Fibroblast of lung (primary cell): Measurements from ENCODE around the gene FAM25C.
"Not testable (repeated sequence)": the region's sequence is repeated elsewhere in the genome, so short reads cannot be mapped to it uniquely, and the experiment has no call there.

Experiments
- EZH2 ChIP-seq: IDR thresholded peaks from 2 replicates; pipeline ENCODE4 v1.5.1; 2012; ENCODE audit warnings: low read length, control low read depth, mild to moderate bottlenecking; ENCODE audit errors: missing control alignments
- TF ChIP-seq, protein P1 (sequence below), 2 donors: IDR thresholded peaks in 1 of 2; conservative IDR thresholded peaks in 1 of 2; 1 replicate in 1 of 2; 2 replicates in 1 of 2; pipeline ENCODE4 v1.5.1; 2011 to 2012; ENCODE audit warnings: low read length in 2 of 2, control low read depth in 1 of 2, inconsistent platforms in 1 of 2, low read depth in 1 of 2, mild to moderate bottlenecking in 1 of 2

DNA sequence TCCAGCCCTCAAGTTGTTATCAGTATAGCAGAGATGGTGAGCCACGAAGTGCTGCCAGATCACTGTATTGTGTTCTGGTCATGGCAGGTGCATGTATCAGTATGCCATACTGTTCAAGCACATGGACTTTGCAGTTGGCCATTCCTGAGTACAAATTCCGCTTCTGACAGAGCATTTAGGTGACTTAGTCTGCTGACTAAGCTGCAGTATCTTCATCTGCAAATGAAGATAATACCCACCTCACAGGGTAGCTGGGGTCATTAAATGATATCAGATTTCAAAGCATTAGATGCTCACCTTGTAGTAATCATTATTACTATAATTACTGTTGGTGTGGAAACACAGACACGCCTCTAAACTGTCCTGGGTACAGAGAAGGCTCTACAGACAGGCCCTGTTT is 24.2 kb downstream of the FAM25C start:
- TF ChIP-seq, protein P1, sequence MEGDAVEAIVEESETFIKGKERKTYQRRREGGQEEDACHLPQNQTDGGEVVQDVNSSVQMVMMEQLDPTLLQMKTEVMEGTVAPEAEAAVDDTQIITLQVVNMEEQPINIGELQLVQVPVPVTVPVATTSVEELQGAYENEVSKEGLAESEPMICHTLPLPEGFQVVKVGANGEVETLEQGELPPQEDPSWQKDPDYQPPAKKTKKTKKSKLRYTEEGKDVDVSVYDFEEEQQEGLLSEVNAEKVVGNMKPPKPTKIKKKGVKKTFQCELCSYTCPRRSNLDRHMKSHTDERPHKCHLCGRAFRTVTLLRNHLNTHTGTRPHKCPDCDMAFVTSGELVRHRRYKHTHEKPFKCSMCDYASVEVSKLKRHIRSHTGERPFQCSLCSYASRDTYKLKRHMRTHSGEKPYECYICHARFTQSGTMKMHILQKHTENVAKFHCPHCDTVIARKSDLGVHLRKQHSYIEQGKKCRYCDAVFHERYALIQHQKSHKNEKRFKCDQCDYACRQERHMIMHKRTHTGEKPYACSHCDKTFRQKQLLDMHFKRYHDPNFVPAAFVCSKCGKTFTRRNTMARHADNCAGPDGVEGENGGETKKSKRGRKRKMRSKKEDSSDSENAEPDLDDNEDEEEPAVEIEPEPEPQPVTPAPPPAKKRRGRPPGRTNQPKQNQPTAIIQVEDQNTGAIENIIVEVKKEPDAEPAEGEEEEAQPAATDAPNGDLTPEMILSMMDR (conservative IDR thresholded peaks at IDR 0.05 in 1 of 2, IDR thresholded peaks at IDR 0.05 in 1 of 2; ENCODE audit: low read depth in 1 of 2, low read length in 2 of 2), result not testable (repeated sequence)
- TF ChIP-seq EZH2, result not testable (repeated sequence)
